ENCODE measurements around the gene C11orf98. TPM values are rescaled to one million over a fixed set of nuclear protein-coding genes. Genes with fewer than 3 reads are reported as not detected.
"Not testable (repeated sequence)": the region's sequence is repeated elsewhere in the genome, so short reads cannot be mapped to it uniquely, and the experiment has no call there.

C11orf98 gene
- total RNA-seq, 2 experiments from 2014 or later: 73.5 to 76.5 TPM

- Mint-ChIP-seq H3K9me3 (no peaks in the 10 kb centered on the region), H3K4me1 (ENCODE audit: low read depth) (peaks cover 40% of the 10 kb centered on the region), H3K36me3 (ENCODE audit: low read depth) (peaks cover 29% of the 10 kb centered on the region), H3K27ac (peak overlapping the region; percentile 24), H3K4me3 (peak overlapping the region; percentile 88), H3K27me3 (ENCODE audit: low read depth) (no peaks in the 10 kb centered on the region)
- DNase-seq: peak; percentile 95
- CTCF ChIA-PET: interaction anchor here (1.2 to 4.5 kb wide), 3 partner anchors 12 to 95 kb away, joined by 3 to 25 read pairs (median 17); no protein-coding TSS in a partner anchor
- intact Hi-C loops (cut with micrococcal nuclease): loop anchor here (1.0 kb wide), 1 partner anchor 115 kb away; the partner anchor contains the start of gene TUT1
Observed at GRCh38 chr11:62705880-62706849, 41.2 kb upstream of the C11orf98 start.

- Mint-ChIP-seq H3K27me3 (ENCODE audit: low read depth) (no peaks in the 10 kb centered on the region), H3K4me1 (ENCODE audit: low read depth) (peaks cover 36% of the 10 kb centered on the region), H3K27ac (no peak overlapping the region), H3K36me3 (ENCODE audit: low read depth) (peaks cover 25% of the 10 kb centered on the region), H3K4me3 (peak overlapping the region; percentile 88), H3K9me3 (no peaks in the 10 kb centered on the region)
- intact Hi-C loops (cut with micrococcal nuclease): no loop called here
- CTCF ChIA-PET: interaction anchor here (1.2 to 4.5 kb wide), 3 partner anchors 11 to 94 kb away, joined by 3 to 25 read pairs (median 17); no protein-coding TSS in a partner anchor
- DNase-seq: no peak
Observed at GRCh38 chr11:62705413-62705812, 40.4 kb upstream of the C11orf98 start.

DNA sequence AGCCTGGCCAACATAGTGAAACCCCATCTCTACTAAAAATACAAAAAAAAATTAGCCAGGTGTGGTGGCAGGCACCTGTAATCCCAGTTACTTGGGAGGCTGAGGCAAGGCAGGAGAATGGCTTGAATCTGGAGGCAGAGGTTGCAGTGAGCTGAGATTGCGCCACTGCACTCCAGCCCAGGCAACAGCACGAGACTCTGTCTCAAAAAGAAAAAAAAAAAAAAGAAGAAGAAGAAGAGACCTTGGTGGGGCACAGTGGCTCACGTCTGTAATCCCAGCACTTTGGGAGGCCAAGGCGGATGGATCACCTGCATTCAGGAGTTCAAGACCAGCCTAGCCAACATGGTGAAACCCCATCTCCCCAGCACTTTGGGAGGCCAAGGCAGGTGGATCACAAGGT, 38.9 kb upstream of the C11orf98 start:
- H3K27me3 Mint-ChIP-seq (ENCODE audit: low read depth); H3K27ac Mint-ChIP-seq; H3K4me3 Mint-ChIP-seq; H3K9me3 Mint-ChIP-seq; intact Hi-C loops (cut with micrococcal nuclease); DNase-seq: not testable (repeated sequence)
- H3K36me3 Mint-ChIP-seq (ENCODE audit: low read depth): peaks cover 13% of the 10 kb centered on the region
- H3K4me1 Mint-ChIP-seq (ENCODE audit: low read depth): peaks cover 30% of the 10 kb centered on the region
- CTCF ChIA-PET: interaction anchor here (3.8 kb wide), 1 partner anchor 23 kb away, joined by 17 read pairs; no protein-coding TSS in a partner anchor

DNA sequence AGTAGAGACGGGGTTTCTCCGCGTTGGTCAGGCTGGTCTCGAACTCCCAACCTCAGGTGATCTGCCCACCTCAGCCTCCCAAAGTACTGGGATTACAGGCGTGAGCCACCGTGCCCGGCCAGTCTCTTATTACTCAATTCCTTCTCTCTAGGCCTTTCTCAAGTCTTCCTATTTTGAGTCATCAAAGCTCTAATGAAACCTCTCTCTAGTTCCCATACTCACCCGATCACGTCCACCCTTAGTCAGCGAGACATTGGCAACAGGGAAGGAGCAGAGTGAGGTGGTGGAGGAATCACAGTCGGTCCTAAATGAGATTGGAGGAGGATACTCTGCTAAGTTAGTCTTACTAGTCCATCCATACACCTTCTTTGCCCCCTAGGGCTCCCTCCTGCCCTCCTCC, 37.2 kb upstream of the C11orf98 start:
- Mint-ChIP-seq H3K27me3 (ENCODE audit: low read depth) (no peaks in the 10 kb centered on the region), H3K27ac (no peak overlapping the region), H3K9me3 (no peaks in the 10 kb centered on the region), H3K36me3 (ENCODE audit: low read depth) (peaks cover 14% of the 10 kb centered on the region), H3K4me3 (no peak overlapping the region), H3K4me1 (ENCODE audit: low read depth) (peaks cover 15% of the 10 kb centered on the region)
- CTCF ChIA-PET: no interaction called here
- DNase-seq: no peak
- intact Hi-C loops (cut with micrococcal nuclease): no loop called here

- Mint-ChIP-seq H3K27ac (peak overlapping the region; percentile 4), H3K36me3 (ENCODE audit: low read depth) (peaks cover 19% of the 10 kb centered on the region), H3K4me3 (no peak overlapping the region), H3K9me3 (no peaks in the 10 kb centered on the region), H3K4me1 (ENCODE audit: low read depth) (no peaks in the 10 kb centered on the region), H3K27me3 (ENCODE audit: low read depth) (no peaks in the 10 kb centered on the region)
- DNase-seq: peak; percentile 85
- intact Hi-C loops (cut with micrococcal nuclease): loop anchor here (1.0 to 10.0 kb wide), 5 partner anchors 82 to 300 kb away; partner anchors contain the start of gene EML3
- CTCF ChIA-PET: interaction anchor here (0.6 to 3.1 kb wide), 22 partner anchors 13 to 275 kb away, joined by 3 to 33 read pairs (median 4); partner anchors contain the start of genes BSCL2, C11orf98, CSKMT and GNG3
Observed at GRCh38 chr11:62694455-62695167, 29.6 kb upstream of the C11orf98 start.

GRCh38 chr11:62693624-62694023, 28.6 kb upstream of the C11orf98 start:
- H3K4me1 Mint-ChIP-seq (ENCODE audit: low read depth); H3K27me3 Mint-ChIP-seq (ENCODE audit: low read depth); DNase-seq; H3K27ac Mint-ChIP-seq; H3K4me3 Mint-ChIP-seq; H3K9me3 Mint-ChIP-seq: not testable (repeated sequence)
- CTCF ChIA-PET: interaction anchor here (0.7 to 3.1 kb wide), 16 partner anchors 13 to 836 kb away, joined by 3 to 33 read pairs (median 4); partner anchors contain the start of genes BSCL2, C11orf98, CSKMT and GNG3
- intact Hi-C loops (cut with micrococcal nuclease): loop anchor here (1.0 to 10.0 kb wide), 5 partner anchors 81 to 299 kb away; partner anchors contain the start of gene EML3
- H3K36me3 Mint-ChIP-seq (ENCODE audit: low read depth): peaks cover 18% of the 10 kb centered on the region

DNA sequence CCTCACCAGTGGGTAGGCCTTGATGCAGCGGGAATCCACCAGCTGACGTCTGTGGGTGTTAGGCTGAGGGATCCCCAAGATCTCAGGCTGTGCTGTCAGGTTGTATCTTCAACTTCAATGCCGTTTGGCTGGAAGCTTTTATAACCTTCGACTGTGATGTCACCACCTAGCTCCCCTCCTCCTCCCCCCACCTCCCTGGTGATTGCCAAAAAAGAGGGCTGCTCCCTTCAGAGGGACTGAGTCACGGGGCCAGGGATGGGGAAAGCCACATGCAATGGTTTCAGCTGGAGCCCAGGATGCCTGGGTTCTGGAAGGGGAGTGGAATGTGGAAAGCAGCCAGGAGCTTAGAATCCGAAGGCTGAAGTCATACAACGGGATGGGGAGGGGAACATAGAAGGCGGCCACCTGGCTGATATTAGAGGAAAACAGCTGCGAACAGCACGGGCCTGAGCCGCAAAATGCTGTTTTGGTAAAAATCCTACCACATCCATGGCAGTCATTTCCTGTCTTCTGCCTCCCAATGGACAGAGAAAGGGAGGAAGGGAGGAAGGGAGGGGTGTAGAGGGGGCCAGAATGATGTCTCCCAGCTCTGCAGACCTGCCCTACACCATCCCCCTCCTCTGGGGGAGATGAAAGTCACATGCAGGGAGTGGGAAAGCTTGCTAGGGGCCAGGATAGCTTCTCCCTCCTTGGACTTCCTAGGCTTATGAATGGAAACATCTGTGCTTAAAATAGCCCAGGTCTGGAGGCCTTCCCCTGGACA, 24.6 kb upstream of the C11orf98 start, which contains the start of gene LRRN4CL:
Gene LRRN4CL (minus strand): TSS at position 110 of the 763 bp plus-strand sequence. CDS start 1,022 bp downstream, outside the sequence.
- peaks cover 9% of the 10 kb centered on the region for H3K27me3 Mint-ChIP-seq (ENCODE audit: low read depth)
- H3K4me1 Mint-ChIP-seq (ENCODE audit: low read depth): no peaks in the 10 kb centered on the region
- intact Hi-C loops (cut with micrococcal nuclease): loop anchor here (10.0 kb wide), 1 partner anchor 295 kb away; no protein-coding TSS in a partner anchor
- CTCF ChIA-PET: interaction anchor here (0.9 to 1.8 kb wide), 4 partner anchors 9 to 295 kb away, joined by 3 to 9 read pairs (median 3); no protein-coding TSS in a partner anchor
- DNase-seq: no peak
- no peaks in the 10 kb centered on the region for H3K9me3 Mint-ChIP-seq
- H3K36me3 Mint-ChIP-seq (ENCODE audit: low read depth): peaks cover 17% of the 10 kb centered on the region
- no peak within 1 kb of the TSS for H3K27ac Mint-ChIP-seq
- H3K4me3 Mint-ChIP-seq: no peak within 1 kb of the TSS

GRCh38 chr11:62688491-62688890, 23.5 kb upstream of the C11orf98 start:
- no peak for DNase-seq
- H3K27me3 Mint-ChIP-seq (ENCODE audit: low read depth): peaks cover 9% of the 10 kb centered on the region
- no peaks in the 10 kb centered on the region for H3K9me3 Mint-ChIP-seq
- peaks cover 17% of the 10 kb centered on the region for H3K36me3 Mint-ChIP-seq (ENCODE audit: low read depth)
- H3K4me3 Mint-ChIP-seq: no peak overlapping the region
- H3K4me1 Mint-ChIP-seq (ENCODE audit: low read depth): no peaks in the 10 kb centered on the region
- intact Hi-C loops (cut with micrococcal nuclease): no loop called here
- H3K27ac Mint-ChIP-seq: no peak overlapping the region
- CTCF ChIA-PET: interaction anchor here (1.6 kb wide), 1 partner anchor 8 kb away, joined by 4 read pairs; no protein-coding TSS in a partner anchor

DNA sequence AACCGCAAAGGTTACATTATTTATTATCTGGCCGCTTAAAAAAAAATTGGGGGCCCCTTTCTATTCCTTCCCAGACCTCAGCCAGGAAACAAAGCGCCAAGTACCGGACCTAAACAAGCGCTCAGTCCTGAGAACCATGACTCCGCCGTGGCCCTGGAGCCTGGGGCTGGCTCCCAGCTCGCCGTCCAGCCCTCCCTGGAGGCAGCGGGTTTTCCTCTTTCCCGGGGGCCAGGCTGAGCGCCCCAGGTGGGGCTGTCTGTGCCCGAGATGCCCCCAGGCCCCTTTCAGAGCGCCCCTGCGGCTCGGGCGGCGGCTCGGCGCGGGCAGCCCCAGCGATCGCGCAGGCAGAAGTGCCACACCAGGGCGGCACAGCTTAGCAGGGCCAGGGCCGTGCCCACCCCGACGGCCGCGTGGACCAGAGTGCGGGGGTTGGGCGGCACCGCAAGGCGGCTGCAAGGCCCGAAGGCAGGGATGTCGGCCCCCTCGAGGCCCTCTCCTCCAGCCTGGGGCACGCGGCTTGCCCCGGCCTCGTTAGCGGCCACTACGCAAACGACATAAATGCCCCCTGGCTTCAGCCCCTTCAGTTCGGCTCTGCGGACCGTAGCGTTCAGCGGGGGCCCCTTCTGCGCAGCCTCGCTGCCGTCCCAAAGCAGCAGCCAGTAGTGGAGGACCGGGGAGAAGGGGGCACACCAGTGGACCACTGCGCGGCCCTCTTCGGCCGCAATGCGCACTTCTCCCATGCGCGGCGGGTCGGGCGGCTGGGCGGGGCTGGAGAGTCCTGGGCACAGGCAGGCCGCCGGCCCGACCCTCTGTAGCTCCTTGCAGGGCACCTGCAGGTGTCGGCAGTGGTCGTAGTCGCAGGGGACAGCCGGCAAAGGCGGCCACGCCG, 22.7 kb upstream of the C11orf98 start:
- no peaks in the 10 kb centered on the region for H3K4me1 Mint-ChIP-seq (ENCODE audit: low read depth)
- intact Hi-C loops (cut with micrococcal nuclease): no loop called here
- peaks cover 9% of the 10 kb centered on the region for H3K27me3 Mint-ChIP-seq (ENCODE audit: low read depth)
- no peak overlapping the region for H3K4me3 Mint-ChIP-seq
- no peaks in the 10 kb centered on the region for H3K9me3 Mint-ChIP-seq
- no peak for DNase-seq
- CTCF ChIA-PET: interaction anchor here (1.1 to 1.6 kb wide), 2 partner anchors 8 to 145 kb away, joined by 3 to 4 read pairs; no protein-coding TSS in a partner anchor
- H3K36me3 Mint-ChIP-seq (ENCODE audit: low read depth): peaks cover 14% of the 10 kb centered on the region
- H3K27ac Mint-ChIP-seq: no peak overlapping the region

GRCh38 chr11:62682518-62682917, 17.5 kb upstream of the C11orf98 start:
- Mint-ChIP-seq H3K36me3 (ENCODE audit: low read depth) (peaks cover 6% of the 10 kb centered on the region), H3K9me3 (no peaks in the 10 kb centered on the region), H3K27me3 (ENCODE audit: low read depth) (peaks cover 3% of the 10 kb centered on the region), H3K4me3 (no peak overlapping the region), H3K4me1 (ENCODE audit: low read depth) (peaks cover 18% of the 10 kb centered on the region), H3K27ac (no peak overlapping the region)
- intact Hi-C loops (cut with micrococcal nuclease): no loop called here
- no peak for DNase-seq
- CTCF ChIA-PET: interaction anchor here (0.6 kb wide), 1 partner anchor 205 kb away, joined by 3 read pairs; no protein-coding TSS in a partner anchor

Data from activated naive CD4-positive, alpha-beta T cell treated with anti-CD3 and anti-CD28 coated beads for 36 hours (primary cell).